CD4-positive, alpha-beta memory T cell (primary cell): ENCODE results near the gene SF3A1. TPM values are rescaled to one million over a fixed set of nuclear protein-coding genes. Genes with fewer than 3 reads are reported as not detected.

ENCODE experiments used
- CTCF ChIA-PET: fragments of 350-600 bp; sonication (Branson Sonifier 250); formaldehyde crosslinking; loops from one replicate; lab custom pipeline; 2021; ENCODE audit warnings: inconsistent platforms; ENCODE audit not compliant: partially characterized antibody; lab: Charles Lee
- POLR2A ChIA-PET: fragments of 350-600 bp; sonication (Branson Sonifier 250); formaldehyde crosslinking; loops from one replicate; lab custom pipeline; 2021; ENCODE audit not compliant: partially characterized antibody; lab: Charles Lee
- DNase-seq, 5 donors: peaks; one replicate each; pipeline versions ENCODE4 v3.0.0 to v3.0.0-alpha.2; 2020 to 2022; ENCODE audit warnings: mixed read lengths in 1 of 5
- H3K27ac ChIP-seq: one replicate; pipeline ENCODE4 v1.7.0; 2013; ENCODE audit warnings: low read depth, low read length
- H3K27me3 ChIP-seq: 2 replicates; pipeline ENCODE4 v1.7.0; 2013; ENCODE audit warnings: mild to moderate bottlenecking, low read length, moderate library complexity; ENCODE audit not compliant: insufficient read depth
- H3K36me3 ChIP-seq: 2 replicates; pipeline ENCODE4 v1.7.0; 2013; ENCODE audit warnings: mild to moderate bottlenecking, low read length, moderate library complexity; ENCODE audit not compliant: insufficient read depth
- H3K4me1 ChIP-seq: 2 replicates; pipeline ENCODE4 v1.7.0; 2013; ENCODE audit warnings: mild to moderate bottlenecking, low read length, moderate library complexity; ENCODE audit not compliant: insufficient read depth
- H3K4me3 ChIP-seq, 2 donors: one replicate each; pipeline ENCODE4 v1.7.0; 2013; ENCODE audit warnings: low read length in 2 of 2, mild to moderate bottlenecking in 1 of 2
- H3K9me3 ChIP-seq, 2 donors: one replicate each; pipeline ENCODE4 v1.7.0; 2013; ENCODE audit warnings: low read length in 2 of 2, control low read depth in 1 of 2; ENCODE audit not compliant: control insufficient read depth in 1 of 2
- H3K27ac Mint-ChIP-seq, 7 donors: one replicate each; pipeline ENCODE4 v1.8.0; 2020 to 2021; ENCODE audit warnings: mixed read lengths in 7 of 7, mild to moderate bottlenecking in 6 of 7, inconsistent platforms in 3 of 7, moderate library complexity in 3 of 7
- H3K27me3 Mint-ChIP-seq, 2 donors: one replicate each; pipeline ENCODE4 v1.8.0; 2020 to 2021; ENCODE audit warnings: mixed read lengths in 2 of 2
- H3K36me3 Mint-ChIP-seq, 2 donors: one replicate each; pipeline ENCODE4 v1.8.0; 2020 to 2021; ENCODE audit warnings: mixed read lengths in 2 of 2, inconsistent platforms in 1 of 2, mild to moderate bottlenecking in 1 of 2
- H3K4me1 Mint-ChIP-seq, 4 donors: one replicate each; pipeline ENCODE4 v1.8.0; 2020 to 2021; ENCODE audit warnings: mixed read lengths in 4 of 4, mild to moderate bottlenecking in 1 of 4
- H3K4me3 Mint-ChIP-seq, 8 donors: one replicate each; pipeline ENCODE4 v1.8.0; 2020 to 2021; ENCODE audit warnings: mixed read lengths in 8 of 8, mild to moderate bottlenecking in 7 of 8, moderate library complexity in 6 of 8, inconsistent platforms in 3 of 8
- H3K9me3 Mint-ChIP-seq, 8 donors: one replicate each; pipeline ENCODE4 v1.8.0; 2020 to 2021; ENCODE audit warnings: mixed read lengths in 8 of 8, mild to moderate bottlenecking in 5 of 8, inconsistent platforms in 3 of 8, moderate library complexity in 1 of 8
- intact Hi-C: fragments of 100-400 bp; cut with micrococcal nuclease; formaldehyde crosslinking; loops from one replicate; pipeline ENCODE4 v1.15.1; 2023
- polyA plus RNA-seq, 2 donors: library from polyadenylated mRNA; unstranded; fragments of 300-500 nt; fragmentation: Illumina TruSeq; gene quantifications; one replicate each; pipeline ENCODE4 v1.2.3, GENCODE V29; 2021
- total RNA-seq, 2 experiments: library from RNA; stranded (reverse); gene quantifications; one replicate each; pipeline ENCODE4 v1.2.3, GENCODE V29; 2021

Gene SF3A1
- total and polyA plus RNA-seq, 4 experiments from 2014 or later: 44.0 to 301 (median 217) TPM

DNA sequence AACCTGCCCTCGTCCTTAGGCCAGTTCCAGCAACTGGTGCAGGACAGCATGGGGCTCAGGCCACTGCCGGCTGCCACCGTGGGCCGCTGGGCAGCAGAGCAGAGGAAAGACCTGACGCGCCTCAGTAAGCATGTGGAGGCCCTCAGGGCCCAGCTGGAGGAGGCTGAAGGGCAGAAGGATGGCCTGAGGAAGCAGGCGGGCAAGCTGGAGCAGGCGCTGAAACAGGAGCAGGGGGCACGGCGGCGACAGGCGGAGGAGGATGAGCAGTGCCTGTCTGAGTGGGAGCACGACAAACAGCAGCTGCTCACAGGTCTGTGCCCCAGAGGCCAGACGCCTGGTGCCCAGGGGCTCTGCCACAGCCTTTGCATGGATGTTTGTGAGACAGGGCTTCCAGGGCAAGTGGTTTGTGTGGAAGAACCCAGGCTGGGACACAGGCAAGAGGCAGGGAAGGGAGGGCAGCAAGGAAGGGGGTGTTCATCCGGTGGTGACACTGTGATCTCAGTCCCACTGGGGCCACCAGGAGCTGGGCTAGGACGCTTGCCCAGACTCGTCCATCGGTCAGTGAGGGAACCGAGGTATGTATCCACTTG lies 14.0 kb upstream of the SF3A1 start:
- DNase-seq: no peak
- H3K27ac Mint-ChIP-seq: no peak overlapping the region
- CTCF ChIA-PET: no interaction called here

DNA sequence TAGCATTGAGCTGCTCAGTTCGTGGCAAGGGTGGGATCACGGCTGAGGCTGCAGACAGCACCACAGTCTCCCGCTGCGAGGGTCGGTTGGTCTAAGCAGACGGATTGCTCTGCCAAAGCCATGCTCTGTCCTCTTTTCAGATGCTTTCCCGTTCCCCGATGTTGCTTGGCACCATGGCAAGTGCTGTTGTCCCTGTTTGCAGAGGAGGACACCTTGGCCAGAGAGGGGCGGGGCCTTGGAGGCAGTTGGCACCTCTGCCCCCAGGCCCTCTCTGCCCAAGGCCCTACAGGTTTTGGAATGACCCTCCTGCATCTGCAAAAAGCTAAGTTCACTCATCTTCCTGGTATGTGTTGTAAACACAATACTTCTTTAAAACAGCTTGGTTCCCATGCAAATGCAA lies 11.7 kb upstream of the SF3A1 start:
- Mint-ChIP-seq H3K27ac (peak overlapping the region in 1 of 7 donors; percentile 85), H3K4me3 (no peak overlapping the region), H3K4me1 (no peaks in the 10 kb centered on the region), H3K36me3 (peaks cover 0 to 3% of the 10 kb centered on the region in 2 donors), H3K27me3 (no peaks in the 10 kb centered on the region), H3K9me3 (no peaks in the 10 kb centered on the region)
- ChIA-PET POLR2A (no interaction called here), CTCF (interaction anchor here (1.2 to 2.2 kb wide), 4 partner anchors 10 to 115 kb away, joined by 3 to 4 read pairs (median 4); no protein-coding TSS in a partner anchor)
- no peaks in the 10 kb centered on the region for H3K4me1 ChIP-seq
- DNase-seq: no peak
- no peak overlapping the region for H3K4me3 ChIP-seq
- no peaks in the 10 kb centered on the region for H3K27me3 ChIP-seq
- H3K27ac ChIP-seq: no peak overlapping the region
- no peaks in the 10 kb centered on the region for H3K9me3 ChIP-seq
- H3K36me3 ChIP-seq: no peaks in the 10 kb centered on the region
- intact Hi-C loops: no loop called here

More for the DNA sequence above, 14.0 kb upstream of the SF3A1 start:
- H3K36me3 Mint-ChIP-seq: no peaks in the 10 kb centered on the region
- no peak overlapping the region for H3K4me3 ChIP-seq
- no peaks in the 10 kb centered on the region for H3K27me3 Mint-ChIP-seq
- no peaks in the 10 kb centered on the region for H3K9me3 Mint-ChIP-seq
- no peak overlapping the region for H3K27ac ChIP-seq
- intact Hi-C loops: no loop called here
- no peaks in the 10 kb centered on the region for H3K4me1 Mint-ChIP-seq
- H3K4me3 Mint-ChIP-seq: no peak overlapping the region
- H3K4me1 ChIP-seq: no peaks in the 10 kb centered on the region
- no peaks in the 10 kb centered on the region for H3K36me3 ChIP-seq
- no peaks in the 10 kb centered on the region for H3K27me3 ChIP-seq
- H3K9me3 ChIP-seq: no peaks in the 10 kb centered on the region
- POLR2A ChIA-PET: no interaction called here

DNA sequence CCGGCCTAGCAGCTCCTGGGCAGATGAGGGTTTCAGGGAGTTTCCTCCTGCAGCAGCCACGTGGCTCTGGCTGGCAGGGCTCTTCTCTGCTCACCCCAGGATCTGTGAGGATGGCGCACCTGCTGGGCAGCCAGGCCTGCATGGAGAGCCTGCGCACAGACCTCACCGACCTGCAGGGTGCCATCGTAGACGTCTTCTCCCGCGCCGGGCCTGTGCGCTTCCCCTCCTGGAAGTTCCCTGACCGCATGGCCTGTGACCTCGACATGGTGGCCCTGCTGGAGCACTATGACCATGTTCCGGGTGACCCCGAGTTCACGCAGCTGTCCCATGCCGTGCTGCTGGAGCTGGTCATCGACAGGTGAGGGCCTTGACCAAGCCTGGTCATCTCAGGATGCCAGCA lies 9.2 kb upstream of the SF3A1 start:
- H3K27ac Mint-ChIP-seq: no peak overlapping the region
- H3K4me3 ChIP-seq: no peak overlapping the region
- H3K36me3 ChIP-seq: no peaks in the 10 kb centered on the region
- H3K4me1 ChIP-seq: no peaks in the 10 kb centered on the region
- H3K36me3 Mint-ChIP-seq: peaks cover 0 to 3% of the 10 kb centered on the region in 2 donors
- no peak for DNase-seq
- no peak overlapping the region for H3K27ac ChIP-seq
- no peaks in the 10 kb centered on the region for H3K4me1 Mint-ChIP-seq
- H3K27me3 Mint-ChIP-seq: no peaks in the 10 kb centered on the region
- CTCF ChIA-PET: interaction anchor here (1.9 kb wide), 1 partner anchor 78 kb away, joined by 8 read pairs; no protein-coding TSS in a partner anchor
- H3K9me3 Mint-ChIP-seq: no peaks in the 10 kb centered on the region
- no peak overlapping the region for H3K4me3 Mint-ChIP-seq
- intact Hi-C loops: no loop called here
- no peaks in the 10 kb centered on the region for H3K27me3 ChIP-seq
- H3K9me3 ChIP-seq: no peaks in the 10 kb centered on the region
- POLR2A ChIA-PET: no interaction called here

DNA sequence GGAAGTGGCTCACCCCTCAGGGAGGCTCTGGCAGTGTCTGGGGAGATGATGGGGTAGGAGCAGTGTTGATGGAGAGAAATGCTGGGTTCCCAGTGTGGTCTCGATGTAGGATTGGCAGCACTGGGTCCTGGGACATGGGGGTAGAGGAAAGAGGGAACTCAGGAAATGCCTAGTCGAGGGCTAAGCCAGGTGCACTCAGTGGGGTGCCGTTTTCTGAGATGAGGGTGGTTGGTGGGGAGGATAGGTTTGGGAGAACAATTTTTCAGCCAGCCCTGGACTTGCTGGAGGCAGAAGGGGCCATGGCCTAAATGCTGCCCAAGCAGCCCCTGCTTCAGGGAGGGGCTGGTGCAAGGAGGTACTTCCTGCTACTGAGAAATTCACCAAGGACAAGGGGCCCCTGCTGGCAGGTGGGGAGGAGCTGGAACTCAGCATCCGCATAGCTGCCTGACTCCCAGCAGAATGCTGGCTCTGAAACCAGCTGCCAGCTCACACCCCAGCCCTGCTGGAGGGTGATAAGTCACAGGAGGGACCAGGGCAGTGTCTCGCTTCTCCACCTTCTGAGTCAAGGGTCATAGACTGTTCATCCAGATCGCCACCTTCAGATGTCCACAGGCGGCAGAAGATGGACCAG lies 6.1 kb upstream of the SF3A1 start:
- no peak for DNase-seq
- peaks cover 0 to 5% (median 3%) of the 10 kb centered on the region in 4 donors for H3K4me1 Mint-ChIP-seq
- intact Hi-C loops: no loop called here
- H3K4me1 ChIP-seq: no peaks in the 10 kb centered on the region
- POLR2A ChIA-PET: no interaction called here
- no peak overlapping the region for H3K4me3 ChIP-seq
- CTCF ChIA-PET: interaction anchor here (1.7 kb wide), 1 partner anchor 74 kb away, joined by 4 read pairs; no protein-coding TSS in a partner anchor
- H3K9me3 Mint-ChIP-seq: no peaks in the 10 kb centered on the region
- no peaks in the 10 kb centered on the region for H3K9me3 ChIP-seq
- H3K27ac Mint-ChIP-seq: peak overlapping the region in 1 of 7 donors; percentile 12
- H3K36me3 ChIP-seq: no peaks in the 10 kb centered on the region
- no peaks in the 10 kb centered on the region for H3K27me3 Mint-ChIP-seq
- H3K27ac ChIP-seq: no peak overlapping the region
- H3K36me3 Mint-ChIP-seq: peaks cover 0 to 3% of the 10 kb centered on the region in 2 donors
- H3K27me3 ChIP-seq: no peaks in the 10 kb centered on the region
- no peak overlapping the region for H3K4me3 Mint-ChIP-seq

DNA sequence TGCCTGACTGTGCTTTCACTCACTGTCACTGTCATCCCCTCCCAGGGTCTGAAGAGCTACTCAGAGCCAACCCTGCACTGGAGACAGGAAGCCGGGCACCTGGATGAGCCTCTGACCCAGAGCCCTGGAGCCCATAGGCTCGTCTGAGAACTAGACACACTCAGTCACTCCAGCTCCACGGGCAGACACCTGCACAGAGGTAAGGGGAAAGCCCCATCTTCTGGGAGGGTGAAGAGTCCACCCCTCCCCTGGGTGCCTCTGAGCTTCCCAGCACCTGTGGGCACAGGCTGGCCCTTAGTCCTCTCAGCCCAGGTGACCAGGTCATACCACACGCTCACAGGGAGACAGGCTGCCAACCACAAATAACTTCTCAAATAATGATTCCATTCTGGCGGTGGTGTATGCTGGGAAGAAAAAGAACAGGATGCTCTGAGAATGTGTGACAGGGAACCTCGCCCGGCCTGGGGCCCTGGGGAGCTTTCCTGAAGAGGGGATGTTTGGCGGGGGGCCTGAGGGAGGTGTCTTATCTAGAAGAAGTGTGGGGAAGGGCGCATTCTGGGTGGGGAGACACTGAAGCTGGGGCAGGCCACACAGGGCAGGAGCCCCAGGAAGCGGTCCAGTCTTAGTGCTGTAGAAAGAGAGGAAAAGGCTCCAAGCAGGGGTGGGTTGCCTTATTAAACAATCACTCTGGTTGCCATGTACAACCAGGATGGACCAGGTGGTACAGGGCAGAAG lies 5.4 kb upstream of the SF3A1 start:
- no peak for DNase-seq
- H3K27me3 Mint-ChIP-seq: no peaks in the 10 kb centered on the region
- ChIA-PET CTCF (no interaction called here), POLR2A (no interaction called here)
- H3K27me3 ChIP-seq: no peaks in the 10 kb centered on the region
- intact Hi-C loops: no loop called here
- H3K27ac ChIP-seq: no peak overlapping the region
- H3K9me3 Mint-ChIP-seq: no peaks in the 10 kb centered on the region
- H3K36me3 ChIP-seq: no peaks in the 10 kb centered on the region
- peaks cover 3 to 10% (median 7%) of the 10 kb centered on the region in 4 donors for H3K4me1 Mint-ChIP-seq
- peaks cover 4% of the 10 kb centered on the region for H3K4me1 ChIP-seq
- H3K4me3 Mint-ChIP-seq: no peak overlapping the region
- H3K9me3 ChIP-seq: no peaks in the 10 kb centered on the region
- no peak overlapping the region for H3K4me3 ChIP-seq
- H3K27ac Mint-ChIP-seq: peak overlapping the region in 3 of 7 donors; percentile 1 to 48 (median 12)
- H3K36me3 Mint-ChIP-seq: peaks cover 0 to 6% of the 10 kb centered on the region in 2 donors

DNA sequence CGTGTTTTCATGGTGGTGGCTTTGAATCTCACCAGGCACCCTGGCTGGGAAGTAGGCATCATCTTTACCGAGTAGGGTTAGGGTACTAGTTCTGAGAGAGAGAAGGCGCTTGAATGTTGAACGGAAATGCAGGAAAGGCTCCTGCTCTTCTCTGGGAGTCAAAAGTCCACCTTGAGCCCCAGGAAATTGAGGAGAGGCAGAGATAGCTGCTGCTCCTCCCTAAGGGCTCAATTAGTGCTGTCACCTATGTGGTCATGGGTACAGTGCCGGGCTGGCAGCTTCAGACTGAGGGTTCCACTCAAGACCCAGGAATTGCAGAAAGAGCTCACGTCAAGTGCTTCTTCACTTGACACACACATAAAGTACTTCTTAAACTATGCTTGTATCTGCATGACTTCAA lies 1.8 kb upstream of the SF3A1 start:
- POLR2A ChIA-PET: interaction anchor here (0.8 to 8.9 kb wide), 4 partner anchors 16 to 69 kb away, joined by 3 to 118 read pairs (median 40); partner anchors contain the start of genes CASTOR1 and TBC1D10A
- intact Hi-C loops: loop anchor here (5.0 kb wide), 1 partner anchor 51 kb away; no protein-coding TSS in a partner anchor
- peaks cover 6 to 26% of the 10 kb centered on the region in 2 donors for H3K36me3 Mint-ChIP-seq

More for the DNA sequence above, 1.8 kb upstream of the SF3A1 start:
- Mint-ChIP-seq H3K9me3 (no peaks in the 10 kb centered on the region), H3K27me3 (no peaks in the 10 kb centered on the region), H3K4me3 (peak overlapping the region in 2 of 8 donors; percentile 7 to 82), H3K27ac (peak overlapping the region in 6 of 7 donors; percentile 25 to 98 (median 75)), H3K4me1 (peaks cover 24 to 43% (median 34%) of the 10 kb centered on the region in 4 donors)
- no peaks in the 10 kb centered on the region for H3K36me3 ChIP-seq
- DNase-seq: no peak
- H3K4me3 ChIP-seq: no peak overlapping the region
- H3K27ac ChIP-seq: no peak overlapping the region
- CTCF ChIA-PET: interaction anchor here (0.6 to 4.0 kb wide), 5 partner anchors 11 to 75 kb away, joined by 3 to 42 read pairs (median 4); partner anchors contain the start of genes CASTOR1 and MTFP1
- peaks cover 32% of the 10 kb centered on the region for H3K4me1 ChIP-seq
- H3K9me3 ChIP-seq: no peaks in the 10 kb centered on the region
- H3K27me3 ChIP-seq: no peaks in the 10 kb centered on the region
